GM18861 (cell line): ENCODE data around the gene UNC45B.
"Not testable (repeated sequence)": the region's sequence is repeated elsewhere in the genome, so short reads cannot be mapped to it uniquely, and the experiment has no call there.

Source experiments
- ATAC-seq: cut with Tn5 transposase; IDR thresholded peaks from one replicate; pipeline ENCODE4 v1.9.1; 2021; ENCODE audit not compliant: unreplicated experiment

UNC45B gene

DNA sequence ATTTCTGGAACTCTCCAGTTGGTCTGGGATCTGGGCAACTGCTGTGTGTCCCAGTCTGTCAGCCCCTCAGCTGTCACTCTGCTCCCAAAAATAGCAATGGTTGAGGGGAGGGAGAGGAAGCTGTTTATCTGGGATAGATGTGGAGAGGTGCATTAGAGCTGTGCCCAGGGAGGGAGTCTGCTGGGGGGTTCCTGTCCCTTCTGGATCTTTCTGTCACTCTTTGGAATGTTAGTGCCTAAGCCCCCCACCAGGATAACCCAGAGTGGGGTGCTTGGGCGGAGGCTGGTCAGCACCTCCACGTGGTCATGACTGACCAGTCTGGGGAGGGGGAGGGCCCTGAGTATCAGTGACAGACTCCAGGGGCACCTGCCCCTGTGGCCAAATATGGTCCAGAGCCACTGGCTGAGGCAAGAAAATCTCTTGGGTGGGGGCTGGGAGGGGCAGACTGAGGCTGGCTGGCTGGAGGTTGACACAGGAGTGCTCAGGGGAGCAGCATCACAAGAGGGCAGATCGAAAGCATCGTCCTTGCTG, at the start of gene UNC45B:
Gene UNC45B (plus strand): TSS at position 443 of the 531 bp plus-strand sequence. CDS start 447 bp downstream, outside the sequence.
- ATAC-seq: no peak

DNA sequence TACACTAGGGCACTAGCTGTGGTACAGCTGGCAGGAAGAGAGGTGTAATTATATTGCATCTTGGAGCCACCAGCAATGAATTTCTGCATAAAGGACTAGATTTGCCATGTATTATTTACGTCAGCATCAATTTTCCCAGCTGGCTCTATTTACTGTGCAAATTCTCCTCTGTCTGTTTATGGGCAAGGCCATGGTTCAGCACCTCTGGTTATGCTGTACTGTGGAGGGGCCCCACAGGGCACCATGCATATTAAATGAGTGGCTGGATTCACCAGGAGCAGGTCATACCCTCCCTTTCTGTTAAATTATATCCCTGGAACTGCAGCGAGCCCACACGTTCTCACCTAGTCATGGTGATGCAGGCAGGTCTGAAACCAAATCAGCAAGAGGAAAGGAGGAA, 47.7 kb upstream of the UNC45B start:
- no peak for ATAC-seq

DNA sequence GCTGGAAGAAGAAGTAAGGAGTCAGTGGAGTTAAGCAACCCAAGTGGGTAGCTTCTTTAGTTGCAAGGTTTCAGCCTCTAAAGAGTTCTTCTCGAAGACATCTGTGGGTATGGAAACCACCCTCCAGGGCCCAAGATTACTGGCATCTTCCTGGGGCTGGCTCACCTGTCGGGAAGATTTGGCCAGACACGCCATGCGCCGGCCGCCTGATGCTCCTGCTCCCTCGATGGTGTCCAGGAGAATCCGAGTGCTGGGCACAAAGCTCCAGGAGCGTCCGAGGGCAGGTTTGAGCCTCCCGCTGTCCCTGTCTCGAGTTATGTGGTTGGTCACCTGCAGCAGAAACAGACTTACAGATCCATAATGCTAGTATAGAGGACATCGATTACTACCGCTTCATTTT, 46.6 kb upstream of the UNC45B start:
- ATAC-seq: no peak

DNA sequence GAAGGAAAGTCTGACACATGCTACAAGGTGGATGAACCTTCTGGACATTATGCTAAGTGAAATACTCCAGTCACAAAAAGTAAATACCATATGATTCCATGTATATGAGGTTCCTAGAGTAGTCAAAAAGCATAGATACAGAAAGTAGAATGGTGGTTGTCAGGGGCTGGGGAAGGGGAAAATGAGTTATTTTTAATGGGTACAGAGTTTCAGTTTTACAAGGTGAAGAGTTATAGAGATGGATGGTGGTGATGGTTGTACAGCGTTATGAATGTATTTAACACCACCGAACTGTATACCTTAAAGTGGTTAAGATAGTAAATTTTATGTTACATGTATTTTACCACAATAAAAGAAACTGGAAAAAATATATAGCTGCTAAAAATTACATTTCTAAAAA, 45.9 kb upstream of the UNC45B start:
- no peak for ATAC-seq

GRCh38 chr17:35103271-35103670, 44.3 kb upstream of the UNC45B start:
- no peak for ATAC-seq

DNA sequence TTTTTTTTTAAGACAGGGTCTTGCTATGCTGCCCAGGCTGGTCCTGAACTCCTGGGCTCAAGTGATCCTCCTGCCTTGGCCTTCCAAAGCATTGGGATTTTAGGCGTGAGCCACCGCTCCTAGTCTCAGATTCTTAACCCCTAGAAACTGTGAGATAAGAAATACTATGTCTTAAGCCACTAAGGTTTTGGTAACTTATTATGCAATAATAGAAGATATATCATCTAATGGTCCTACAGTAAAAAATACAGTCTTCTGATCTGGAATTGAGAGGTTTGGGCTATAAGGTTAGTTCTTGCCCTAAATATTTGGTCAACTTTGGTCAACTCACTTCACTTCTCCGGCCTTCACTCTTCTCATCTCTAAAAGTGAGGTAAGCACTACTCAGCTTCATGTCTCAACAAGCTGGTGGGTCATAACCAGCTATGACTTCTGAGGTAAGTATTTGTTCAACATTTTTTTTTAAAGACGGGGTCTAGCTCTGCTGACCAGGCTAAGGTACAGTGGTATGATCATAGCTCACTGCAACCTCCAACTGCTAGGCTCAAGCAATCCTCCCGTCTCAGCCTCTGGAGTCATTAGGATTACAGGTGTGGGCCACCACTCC, 42.7 kb upstream of the UNC45B start:
- no peak for ATAC-seq

DNA sequence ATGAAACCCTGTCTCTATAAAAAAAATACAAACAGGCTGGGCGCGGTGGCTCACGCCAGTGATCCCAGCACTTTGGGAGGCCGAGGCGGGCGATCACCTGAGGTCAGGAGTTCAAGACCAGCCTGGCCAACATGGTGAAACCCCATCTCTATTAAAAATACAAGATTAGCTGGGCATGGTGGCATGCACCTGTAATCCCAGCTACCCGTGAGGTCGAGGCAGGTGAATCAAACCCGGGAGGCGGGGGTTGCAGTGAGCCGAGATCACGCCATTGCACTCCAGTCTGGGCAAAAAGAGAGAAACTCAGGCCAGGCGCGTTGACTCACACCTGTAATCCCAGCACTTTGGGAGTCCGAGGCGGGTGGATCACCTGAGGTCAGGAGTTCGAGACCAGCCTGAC, 36.8 kb upstream of the UNC45B start:
- not testable (repeated sequence) for ATAC-seq

GRCh38 chr17:35116845-35117244, 30.8 kb upstream of the UNC45B start:
- no peak for ATAC-seq

DNA sequence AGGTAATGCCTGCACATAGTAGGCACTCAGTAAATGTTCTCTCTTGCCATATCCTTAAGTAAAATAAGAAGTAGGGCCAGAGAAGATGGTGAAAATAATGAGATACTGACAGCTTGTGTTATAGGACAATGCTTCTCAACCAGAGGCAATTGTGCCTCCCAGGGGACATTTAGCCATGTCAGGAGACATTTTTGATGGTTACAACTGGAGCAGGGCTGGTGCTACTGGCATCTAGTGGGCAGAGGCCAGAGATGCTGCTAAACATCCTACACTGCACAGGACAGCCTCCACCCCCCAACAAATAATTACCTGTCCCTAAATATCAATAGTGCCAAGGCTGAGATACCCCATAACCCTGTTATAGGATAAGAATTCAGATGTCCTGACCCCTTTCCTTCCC, 29.6 kb upstream of the UNC45B start:
- ATAC-seq: no peak

GRCh38 chr17:35119370-35120165, 28.0 kb upstream of the UNC45B start, which contains the start of gene RAD51D:
RAD51D (minus strand) TSS chr17:35119860; CDS start chr17:35119613, 247 bp downstream.
- peak; percentile 76 for ATAC-seq

DNA sequence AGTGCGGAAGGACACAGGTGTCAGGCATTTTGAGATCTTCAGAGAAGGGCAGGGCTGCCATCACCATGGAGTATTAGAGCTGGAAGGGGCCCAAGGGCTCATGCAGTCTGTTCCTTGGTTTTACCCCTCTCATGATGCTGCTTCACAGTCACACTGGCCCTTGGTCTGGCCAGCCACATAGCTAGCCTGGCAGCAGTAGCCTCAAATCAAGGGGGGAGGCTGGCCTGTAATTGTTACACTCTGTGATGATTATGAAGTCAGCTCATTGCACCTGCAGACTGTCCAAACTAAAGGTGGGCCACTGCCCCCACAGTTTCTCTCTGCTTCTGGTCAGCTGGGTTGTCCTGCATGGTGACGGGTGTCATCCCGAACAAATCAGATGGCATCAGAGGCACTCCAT, 26.3 kb upstream of the UNC45B start, which contains the start of gene FNDC8:
Gene FNDC8 (plus strand): TSS at position 301 of the 400 bp plus-strand sequence. CDS start 79 bp downstream, at position 380.
- ATAC-seq: no peak

DNA sequence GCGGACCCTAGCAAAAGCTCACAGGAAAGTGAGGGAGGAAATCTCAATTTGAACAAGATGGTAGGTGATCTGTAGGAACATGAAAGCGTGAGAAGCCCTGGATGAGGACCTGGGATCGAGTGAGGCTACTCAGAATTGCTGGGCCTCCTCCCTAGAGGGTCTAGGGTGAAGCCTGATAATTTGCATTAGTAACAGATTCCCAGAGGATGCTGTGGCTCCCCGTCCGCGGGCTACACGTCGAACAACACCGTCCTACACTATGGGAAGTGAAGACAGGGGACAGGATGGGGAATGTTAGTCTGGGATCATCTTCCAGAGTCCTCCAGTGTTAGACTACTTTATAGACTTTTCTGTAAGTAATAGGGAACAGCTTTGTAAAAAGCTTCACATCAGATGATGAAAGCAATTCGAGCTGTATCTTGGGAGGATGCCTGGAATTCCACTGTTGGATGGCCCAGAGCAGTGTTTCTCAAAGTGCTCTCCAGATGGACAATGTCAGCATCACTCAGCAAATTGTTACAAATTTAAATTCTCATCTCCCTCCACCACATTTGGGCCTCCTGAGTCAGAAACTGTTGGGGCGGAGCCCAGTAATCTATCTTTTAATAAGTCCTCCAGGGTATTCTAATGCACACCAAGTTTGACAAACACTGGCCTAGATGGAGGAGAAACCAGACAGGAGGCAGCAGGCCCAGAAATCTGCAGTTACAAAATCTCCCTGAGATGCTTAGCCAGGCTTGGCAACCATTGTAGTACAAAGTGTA, 19.7 kb upstream of the UNC45B start:
- no peak for ATAC-seq

DNA sequence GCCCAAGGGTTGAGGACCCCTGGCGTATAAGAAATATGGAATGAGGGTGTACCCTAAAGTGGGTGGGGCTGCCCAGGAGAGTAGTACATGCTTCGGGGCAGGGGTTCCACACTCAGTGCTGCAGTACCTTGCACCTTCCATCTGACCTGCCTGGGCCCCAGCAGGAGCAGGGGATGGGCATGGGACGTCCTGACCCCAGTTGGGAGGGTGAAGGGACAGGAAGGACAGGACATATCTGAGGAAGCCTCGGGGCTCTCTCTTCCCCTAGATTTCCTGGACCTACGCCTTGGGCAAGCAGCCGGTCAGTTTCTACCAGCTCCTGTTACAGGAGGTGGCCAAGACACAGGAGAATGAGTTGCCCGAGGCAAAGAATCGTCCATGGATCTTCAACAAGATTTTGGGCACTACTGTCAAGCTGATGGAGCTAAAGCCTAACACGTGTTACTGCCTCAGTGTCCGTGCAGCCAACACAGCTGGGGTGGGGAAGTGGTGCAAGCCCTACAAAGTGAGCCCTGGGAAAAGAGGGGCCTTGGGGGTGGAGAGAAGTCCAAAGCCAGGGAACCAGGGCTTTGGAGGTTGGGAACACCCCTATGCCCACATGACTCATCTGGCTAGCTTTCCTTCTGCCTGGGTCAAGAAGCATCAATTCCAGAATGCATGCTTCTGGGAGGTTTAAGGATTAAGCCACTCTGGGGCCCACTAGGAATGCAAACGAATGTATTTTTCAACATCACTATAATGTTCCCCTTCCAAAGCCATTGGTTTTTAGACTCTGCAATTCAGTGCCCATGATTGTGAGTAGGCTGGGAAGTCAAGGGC, 18.3 kb upstream of the UNC45B start:
- no peak for ATAC-seq

GRCh38 chr17:35129973-35130351, 17.7 kb upstream of the UNC45B start:
- no peak for ATAC-seq

DNA sequence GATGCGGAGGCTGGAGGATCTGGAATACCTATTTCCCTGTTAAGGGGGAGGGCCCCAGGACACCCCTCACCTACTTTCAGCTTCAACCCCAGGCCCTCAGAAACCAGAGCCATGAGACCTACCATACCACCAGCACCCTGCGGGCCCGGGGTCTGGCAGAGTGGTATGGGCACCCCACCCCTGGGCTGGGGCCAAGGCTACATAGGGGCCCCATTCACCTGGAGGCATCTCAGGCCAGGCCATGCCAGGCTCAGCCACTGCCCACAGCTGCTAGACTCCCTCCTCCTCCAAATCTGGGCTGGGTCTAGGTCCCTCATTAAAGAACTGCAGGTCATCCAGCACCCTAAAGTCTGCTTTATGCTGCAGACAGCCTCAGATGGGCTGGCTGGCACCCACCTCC, 17.2 kb upstream of the UNC45B start:
- no peak for ATAC-seq

DNA sequence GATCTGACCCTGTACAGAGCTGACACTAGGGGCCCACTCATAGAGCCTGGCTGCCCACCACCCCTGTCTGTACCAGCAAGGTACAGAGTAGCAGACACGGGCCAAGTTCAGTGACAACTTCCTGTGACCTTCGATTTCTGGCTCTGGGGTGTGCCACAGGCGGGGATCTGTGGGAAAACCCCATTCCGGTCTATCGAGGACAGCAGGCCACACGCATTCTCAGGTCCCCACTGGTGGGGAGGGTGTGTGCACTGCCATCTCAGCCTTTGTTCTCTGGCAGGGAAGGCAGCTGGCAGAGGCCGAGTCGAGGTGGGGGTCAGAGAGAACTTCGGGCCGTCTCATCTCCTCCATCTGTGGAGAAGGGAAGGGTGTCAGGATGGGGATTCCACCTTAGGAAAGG, 15.5 kb upstream of the UNC45B start:
- no peak for ATAC-seq

- ATAC-seq: no peak
Observed at GRCh38 chr17:35132816-35133550, 14.6 kb upstream of the UNC45B start.

DNA sequence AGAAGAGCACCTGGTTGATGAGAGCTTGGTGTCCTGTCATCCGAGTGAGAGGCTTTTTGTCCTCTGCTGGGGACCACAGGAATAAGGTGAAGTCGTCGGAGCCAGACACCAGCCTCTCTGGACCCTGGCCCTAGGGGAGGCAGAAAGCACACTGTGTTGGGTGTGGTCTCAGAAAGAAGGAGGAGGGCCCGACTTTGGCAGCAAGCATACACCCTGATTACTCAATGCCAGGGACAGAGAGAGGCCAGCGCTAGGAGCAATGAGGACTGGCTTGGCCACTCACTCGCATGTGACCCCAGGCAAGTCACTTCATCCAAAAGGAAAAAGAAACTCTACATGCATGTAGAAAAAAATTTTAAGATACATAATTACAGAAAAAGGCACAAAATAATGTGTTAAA, 12.3 kb upstream of the UNC45B start:
- ATAC-seq: no peak

DNA sequence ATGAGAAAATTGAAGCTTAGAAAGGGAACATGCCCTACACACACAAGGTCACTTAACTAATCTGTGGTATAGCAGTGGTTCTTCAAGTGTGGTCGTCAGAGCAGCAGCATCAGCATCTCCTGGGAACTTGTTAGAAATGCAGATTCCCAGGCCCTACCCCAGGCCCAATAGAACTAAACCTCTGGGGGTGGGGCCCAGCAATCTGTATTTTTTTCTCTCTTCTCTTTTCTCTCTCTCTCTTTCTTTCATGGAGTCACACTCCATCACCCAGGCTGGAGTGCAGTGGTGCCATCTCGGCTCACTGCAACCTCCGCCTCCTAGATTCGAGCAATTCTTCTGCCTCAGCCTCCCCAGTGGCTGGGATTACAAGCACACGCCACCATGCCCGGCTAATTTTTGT, 9.4 kb upstream of the UNC45B start:
- no peak for ATAC-seq
